PC-9 (cell line): Measurements from ENCODE around the gene OPN1MW2.
"Not testable (repeated sequence)": the region's sequence is repeated elsewhere in the genome, so short reads cannot be mapped to it uniquely, and the experiment has no call there.

Experiments used
- CTCF ChIP-seq: fragments of 200-600 bp; sonication (generic); conservative IDR thresholded peaks from 2 replicates; pipeline ENCODE4 v1.6.1; 2017; ENCODE audit warnings: mixed run types, antibody characterized with exemption, mild to moderate bottlenecking, moderate library complexity
- EZH2 ChIP-seq: fragments of 200-600 bp; sonication (generic); IDR thresholded peaks from 2 replicates; pipeline ENCODE4 v1.8.0; 2017; ENCODE audit warnings: antibody characterized with exemption, low read depth

- not testable (repeated sequence) for TF ChIP-seq CTCF, EZH2
These were observed 25.2 kb upstream of the OPN1MW2 start for GRCh38 chrX:154194316-154194715.
